ENCODE results near the gene STEEP1.

STEEP1 gene

DNA sequence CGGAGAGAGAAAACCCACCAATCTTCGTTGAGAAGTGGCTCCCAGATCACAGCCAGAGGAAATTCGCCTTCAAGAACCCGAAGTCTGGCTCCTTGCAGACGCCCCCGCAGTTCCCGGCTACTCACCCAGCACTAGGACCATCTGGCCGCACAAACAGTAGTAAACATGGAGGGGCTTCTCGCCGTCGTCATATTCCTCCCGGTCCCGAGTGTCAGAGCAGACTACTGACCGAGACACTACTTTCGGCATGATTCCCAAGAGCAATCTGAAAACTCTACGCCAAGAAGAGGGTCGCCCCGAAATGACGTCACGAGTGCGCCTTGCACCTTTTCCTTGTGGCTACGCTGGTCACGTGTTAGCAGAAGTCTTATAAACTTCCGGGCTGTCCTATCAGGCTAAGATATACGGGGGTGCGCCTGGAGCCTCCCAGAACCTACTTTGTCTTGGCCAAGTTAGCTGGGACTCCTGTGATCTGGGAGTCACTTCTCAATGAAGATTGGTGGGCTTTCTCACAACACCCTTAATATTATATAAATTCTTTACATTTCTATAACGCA lies at the start of gene STEEP1:
STEEP1 (minus strand) TSS at position 303 of the 557 bp plus-strand sequence; CDS start at position 249, 54 bp downstream.
- DNase-seq, result peak; percentile 86

DNA sequence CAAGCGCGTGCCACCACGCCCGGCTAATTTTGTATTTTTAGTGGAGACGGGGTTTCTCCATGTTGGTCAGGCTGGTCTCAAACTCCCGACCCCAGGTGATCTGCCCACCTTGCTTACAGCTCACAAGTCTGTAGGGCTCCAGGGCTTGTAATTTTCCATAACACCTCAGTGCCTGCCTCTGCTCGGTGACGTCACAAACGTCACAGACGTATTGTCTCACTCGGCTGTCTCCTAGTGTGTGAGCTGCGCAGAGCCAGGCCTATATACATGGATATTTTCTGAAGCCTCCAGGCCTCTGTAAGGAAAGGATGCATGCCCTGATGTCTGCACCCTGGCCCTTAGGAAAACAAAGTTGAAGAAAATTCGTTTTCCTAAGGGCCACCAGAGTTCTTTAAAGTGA lies 49.6 kb upstream of the STEEP1 start:
- no peak for DNase-seq

DNA sequence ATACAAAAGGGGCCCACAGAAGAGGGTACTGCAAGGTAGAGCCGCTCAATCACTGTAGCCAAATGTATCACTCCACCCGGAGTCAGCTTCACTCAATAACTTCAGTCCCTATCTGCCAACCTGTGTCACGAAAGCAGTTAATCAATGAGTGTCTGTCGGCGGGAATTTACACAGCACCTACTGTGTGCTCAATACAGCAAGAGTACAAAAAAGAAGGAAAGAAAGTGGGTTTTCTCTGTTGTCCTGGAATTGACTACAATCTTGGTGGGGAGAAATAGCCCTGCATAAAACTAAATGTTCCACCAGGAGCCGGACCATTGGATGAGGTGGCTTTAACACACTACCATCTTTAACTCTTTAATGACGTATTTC lies 41.8 kb upstream of the STEEP1 start:
- DNase-seq, result no peak

DNA sequence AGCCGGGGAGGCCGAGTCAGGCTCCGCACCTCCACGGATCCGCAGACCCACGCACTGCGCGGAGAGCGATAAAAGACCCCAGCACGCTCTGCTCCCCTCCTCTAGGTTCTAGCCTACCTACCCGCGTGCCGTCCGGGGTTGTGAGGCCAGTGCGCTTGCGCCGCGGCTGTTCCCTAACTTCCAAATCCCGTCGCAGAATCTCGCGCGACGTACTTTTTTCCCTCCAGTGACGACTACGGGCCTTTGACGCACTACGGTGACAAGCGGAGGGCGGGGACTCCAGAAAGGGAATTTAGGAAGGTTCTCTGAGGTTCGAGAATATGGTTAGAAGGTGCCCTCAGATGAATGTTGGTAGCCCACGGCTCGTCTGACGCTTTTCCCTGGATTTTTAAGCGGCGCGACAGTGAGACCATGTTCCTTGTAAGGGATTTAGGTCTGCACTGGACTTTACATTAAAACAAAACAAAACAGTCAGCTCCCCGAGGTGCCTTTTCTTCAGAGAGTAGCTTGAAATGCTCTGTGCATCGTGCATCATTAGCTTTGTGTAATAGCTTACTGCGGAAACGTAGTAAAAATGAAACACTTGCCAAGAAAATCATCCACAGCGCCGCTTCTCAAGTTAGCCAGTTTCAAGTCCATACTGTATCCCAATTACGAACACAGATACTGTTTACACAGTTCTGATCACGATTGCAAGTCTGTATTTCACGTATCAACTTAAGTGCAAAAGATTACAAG lies 41.2 kb upstream of the STEEP1 start, which contains the start of gene NKRF:
NKRF (minus strand) TSS at position 145 of the 738 bp plus-strand sequence.
- DNase-seq, result peak; percentile 93

DNA sequence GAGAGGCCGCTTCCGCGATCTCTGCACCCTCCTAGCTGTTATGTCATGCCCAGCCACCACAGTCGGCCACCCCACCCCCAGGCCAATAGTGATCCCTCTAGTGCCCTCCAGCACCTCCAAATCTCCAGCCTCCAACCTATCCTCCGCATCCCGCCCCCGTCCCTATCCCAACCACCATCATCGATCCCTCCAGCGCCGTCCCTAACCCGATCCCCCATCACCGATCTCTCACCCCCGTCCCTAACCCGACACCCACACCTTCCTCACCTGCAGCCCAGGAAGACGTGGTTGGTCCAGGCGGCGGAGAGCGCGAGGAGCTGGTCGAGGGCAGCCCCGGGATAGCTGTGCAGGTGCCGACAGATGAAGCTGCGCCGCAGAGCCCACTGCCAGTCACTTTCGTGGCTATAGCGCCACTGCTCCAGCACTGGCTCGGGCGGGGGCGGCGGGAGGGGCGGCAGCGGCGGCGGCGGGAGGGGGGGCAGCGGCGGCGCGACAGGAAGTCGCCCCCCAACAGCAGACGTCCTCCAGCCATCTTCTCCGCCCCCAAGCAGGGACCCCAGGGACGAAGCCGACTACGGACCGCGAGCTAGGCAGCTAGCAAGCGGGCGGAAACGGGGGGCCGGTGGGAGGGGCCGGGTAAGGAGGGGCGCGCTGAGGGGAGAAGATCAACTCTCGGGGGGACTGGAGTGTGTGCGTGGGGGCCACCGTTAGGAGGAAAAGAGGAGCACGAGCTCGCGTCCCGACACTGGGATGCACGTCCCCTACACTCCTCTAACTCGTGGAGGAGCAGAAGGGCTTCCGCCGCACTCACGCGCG lies 40.5 kb upstream of the STEEP1 start:
- peak; percentile 54 for DNase-seq

DNA sequence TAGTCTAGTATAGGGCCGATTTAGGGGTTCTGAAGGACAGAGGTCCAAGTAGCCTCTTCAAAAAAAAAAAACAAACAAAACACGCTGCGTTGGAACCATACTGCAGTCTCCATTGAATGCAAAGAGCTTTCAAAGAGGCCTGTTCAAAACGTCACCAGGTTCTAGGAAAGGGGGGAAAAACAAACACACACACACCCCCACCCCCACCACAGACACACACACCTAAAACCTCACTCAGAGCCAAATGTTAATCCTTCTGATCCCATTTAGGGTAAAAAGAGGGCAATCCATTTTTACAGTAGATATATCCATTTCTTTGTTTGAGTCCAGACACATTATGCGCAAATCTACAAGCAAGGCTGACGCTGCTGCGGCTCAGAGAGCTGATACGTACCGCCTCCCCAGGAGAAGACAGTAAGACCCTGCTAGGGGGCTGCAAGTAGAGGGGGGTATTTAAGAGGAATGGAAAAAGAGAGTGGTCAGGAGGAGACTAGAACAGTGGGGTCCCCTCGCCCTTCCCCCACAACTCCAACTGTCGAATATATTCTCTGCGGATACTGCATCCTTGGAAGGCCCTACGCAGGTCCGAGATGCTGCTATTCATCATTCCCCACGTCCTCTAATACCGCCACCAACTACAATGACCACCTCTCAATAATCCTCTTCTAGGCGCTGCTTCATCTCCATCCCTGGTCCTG lies 39.7 kb upstream of the STEEP1 start:
- DNase-seq, result peak; percentile 16

DNA sequence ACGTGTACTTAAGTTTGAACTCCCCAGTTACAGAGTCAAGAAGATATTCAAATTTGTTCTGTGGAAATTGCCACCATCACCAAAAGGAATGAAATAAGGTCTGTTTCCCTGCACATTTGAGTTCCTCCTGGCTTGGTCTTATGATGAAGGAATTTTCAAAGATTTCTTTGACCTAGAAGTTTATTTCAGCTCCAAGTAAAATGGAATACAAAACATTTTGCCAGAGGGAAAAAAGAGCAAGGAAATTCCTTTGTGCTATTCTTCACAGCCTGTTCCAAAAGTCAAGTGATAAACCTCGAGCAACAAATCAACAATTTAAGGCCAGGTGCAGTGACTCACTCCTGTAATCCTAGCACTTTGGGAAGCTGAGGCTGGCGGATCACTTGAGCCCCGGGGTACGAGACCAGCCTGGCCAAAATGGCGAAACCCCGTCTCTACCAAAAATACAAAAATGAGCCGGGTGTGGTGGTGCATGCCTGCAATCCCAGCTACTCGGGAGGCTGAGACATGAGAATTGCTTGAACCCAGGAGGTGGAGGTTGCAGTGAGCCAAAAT lies 37.6 kb upstream of the STEEP1 start:
- DNase-seq, result no peak

DNA sequence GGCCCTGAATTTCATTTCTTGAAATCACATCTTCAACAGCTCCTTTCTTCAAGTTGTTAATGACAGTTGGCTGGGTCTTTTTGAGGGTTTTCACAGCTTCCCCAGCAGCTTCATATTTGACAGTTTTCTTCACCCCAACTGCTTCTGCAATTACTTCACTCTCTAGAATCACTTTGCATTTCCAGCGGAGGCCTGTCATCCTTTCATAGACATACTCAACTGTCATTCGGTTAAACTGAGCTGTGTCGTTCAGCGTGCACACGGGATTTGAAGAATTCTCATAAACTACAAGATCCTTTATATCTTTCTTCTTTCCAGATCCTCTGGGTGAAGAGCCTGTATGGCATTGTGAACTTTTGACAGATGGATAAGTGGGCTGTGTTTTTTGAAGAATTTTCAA lies 24.6 kb upstream of the STEEP1 start:
- no peak for DNase-seq

DNA sequence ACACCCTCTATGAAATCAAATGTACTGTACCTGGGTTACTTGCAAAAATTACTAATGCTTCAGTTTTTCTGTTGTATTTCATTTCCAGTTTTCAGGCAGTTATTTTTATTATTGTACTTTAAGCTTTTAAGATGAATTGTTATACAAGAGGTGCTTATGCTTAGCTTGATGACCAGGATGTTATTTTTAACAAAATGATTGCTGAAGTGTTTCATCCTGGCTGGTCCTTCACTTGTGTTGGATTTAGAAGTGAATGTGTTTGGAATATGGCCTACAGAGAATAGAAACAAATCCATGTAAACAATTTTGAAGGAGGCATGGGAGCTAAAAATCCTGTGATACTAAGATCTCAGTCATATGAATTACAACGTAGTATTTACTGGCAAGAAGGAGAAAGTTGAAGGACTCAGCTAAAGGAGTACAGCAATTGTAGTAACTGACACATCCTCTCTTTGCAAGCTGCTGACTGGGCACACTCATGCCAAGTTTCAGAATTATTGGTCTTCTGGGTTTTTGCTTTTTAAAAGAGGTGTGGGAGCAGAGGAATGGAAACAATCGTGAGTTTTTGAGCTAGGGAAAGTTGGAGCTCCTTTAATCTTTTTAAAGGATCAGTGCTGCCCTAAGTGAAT lies 18.3 kb upstream of the STEEP1 start:
- DNase-seq, result no peak

DNA sequence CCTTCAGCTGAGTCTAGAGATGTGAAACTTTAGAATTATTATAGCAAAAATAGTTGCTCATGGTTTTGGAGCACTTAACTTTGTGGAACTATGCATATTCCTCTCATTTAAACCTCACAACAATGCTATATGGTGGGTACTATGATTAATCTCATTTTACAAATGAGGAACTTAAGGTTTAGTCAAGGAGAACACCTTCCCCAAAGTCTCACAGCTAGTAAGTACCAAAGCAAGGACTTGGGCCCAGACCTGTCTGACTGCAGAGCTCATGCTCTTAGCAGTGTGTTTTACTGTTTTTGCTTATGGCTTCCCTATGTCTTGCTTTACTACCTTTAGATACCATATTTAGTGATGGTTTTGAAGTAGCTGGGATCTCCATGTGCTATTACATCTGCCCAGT lies 14.2 kb upstream of the STEEP1 start:
- no peak for DNase-seq

DNA sequence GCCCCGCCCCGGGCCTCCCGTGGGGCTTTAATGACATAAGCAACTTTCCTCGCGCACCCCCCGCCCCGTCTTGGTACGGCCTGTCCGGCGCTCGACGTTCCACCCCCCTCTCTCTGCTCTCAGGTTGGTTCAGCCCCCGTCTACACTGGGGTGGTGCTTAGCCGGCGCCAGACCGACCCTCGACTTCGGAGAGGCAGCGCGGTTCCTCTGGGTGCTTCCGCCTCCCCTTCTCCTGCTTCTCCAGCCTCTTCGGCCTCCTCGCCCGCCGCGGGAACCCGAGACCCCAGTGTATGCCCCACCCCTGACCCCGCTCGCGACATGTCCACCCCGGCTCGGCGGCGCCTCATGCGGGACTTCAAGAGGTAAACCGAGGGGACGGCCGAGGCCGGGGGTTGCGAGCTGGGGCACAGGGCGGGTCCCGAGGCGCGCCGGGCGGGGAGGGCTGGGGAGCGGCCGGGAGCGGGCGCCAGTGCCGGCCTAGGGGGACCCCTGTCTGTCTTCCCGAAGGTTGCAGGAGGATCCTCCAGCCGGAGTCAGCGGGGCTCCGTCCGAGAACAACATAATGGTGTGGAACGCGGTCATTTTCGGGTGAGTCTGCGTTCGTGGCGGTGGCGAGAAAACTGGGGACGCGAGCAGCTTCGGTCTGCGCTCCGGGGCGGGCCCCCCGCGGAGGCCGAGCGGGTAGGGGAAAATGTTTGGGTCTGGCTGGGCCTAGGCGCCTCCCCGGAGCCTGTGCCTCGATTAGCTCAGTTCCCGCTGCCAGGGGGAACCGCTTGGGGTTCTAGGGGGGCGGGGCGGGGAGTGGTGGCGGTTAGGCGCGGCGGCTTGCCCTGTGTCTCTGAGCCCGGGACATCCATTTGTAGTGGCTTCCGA lies 9.4 kb upstream of the STEEP1 start, which contains the start of gene UBE2A:
UBE2A (plus strand) TSS at position 170 of the 873 bp plus-strand sequence; CDS start at position 319, 149 bp downstream.
- DNase-seq, result peak; percentile 92

DNA sequence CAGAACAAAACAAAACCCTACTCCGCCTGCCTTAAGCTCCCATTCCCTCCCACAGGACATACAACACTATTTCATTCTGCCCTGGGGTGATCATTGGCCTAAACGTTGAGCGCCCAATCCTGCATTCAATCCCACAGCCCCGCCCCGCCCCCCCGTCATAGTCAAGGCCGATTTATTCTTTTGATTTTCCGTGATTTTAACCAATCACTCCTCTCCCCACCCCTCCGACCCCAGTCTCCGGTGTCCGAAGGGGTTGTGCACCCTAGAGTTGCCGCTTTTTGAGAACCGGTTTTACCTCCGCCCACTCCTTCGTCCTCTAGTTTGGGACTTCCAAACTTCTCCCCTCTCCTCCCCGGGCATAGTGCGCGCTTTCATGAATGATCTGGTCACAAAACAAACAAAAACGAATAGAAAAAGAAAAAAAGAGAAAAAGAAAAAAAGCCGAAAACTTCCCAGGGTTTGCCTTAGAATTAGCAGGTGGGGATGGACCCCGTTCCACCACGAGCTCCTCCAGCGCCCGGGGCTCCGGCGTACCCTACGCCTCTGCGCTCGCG lies 8.7 kb upstream of the STEEP1 start:
- DNase-seq, result peak; percentile 6

DNA sequence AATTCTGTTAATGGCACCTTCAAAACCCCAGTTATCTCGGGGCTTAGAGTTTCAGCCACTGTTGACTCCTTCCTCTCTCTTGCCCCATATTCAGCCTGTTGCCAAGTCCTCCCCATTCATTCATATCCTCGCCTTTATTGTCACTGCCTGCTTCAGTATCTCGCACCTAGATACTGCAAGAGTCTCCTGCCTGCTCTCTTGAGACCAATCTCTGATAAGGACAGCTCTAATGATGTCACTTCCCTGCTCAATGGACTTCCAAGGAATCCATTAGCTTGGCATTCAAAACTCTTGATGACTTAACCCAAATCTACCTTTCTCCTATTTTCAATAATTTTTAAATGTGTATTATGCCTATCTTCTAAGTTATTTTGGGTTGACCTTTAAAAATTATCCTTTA lies 8.0 kb upstream of the STEEP1 start:
- DNase-seq, result no peak

DNA sequence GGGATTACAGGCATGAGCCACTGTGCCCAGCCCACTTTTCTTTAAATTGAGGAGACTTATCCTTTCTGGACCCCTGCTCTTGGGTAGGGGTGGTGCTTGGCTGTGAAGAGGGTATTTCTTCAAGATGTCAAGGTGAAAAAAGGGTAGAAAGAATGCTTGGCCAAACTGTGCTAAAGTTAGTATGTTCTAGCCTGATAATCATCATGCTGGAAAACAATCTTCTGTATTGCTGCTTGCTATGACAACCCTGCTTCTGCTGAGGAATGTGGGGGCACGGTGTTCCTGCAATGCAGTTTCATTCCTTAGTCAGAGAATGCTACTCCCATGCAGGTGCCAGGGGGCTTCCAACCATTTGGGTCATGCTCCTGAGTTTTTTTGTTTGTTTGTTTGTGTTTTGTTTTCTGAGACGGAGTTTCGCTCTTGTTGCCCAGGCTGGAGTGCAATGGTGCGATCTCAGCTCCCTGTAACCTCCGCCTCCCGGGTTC lies 5.2 kb upstream of the STEEP1 start:
- no peak for DNase-seq

DNA sequence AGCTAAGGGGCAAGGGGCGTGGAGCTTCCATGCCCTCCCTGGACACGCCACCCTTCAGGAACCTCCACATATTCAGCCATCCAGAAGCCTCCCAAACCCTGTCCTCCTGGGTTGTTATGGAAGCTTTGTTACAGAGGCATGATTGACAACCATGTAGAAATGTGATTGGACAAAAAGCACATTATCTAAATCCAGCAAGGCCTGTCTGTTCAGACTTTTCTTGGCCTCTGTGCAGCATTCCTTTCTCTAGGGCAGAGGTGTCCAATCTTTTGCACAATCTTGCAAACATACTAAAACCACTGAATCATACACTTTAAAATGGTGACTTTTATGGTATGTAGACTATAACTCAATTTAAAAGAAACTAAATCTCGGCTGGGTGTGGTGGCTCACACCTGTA lies 12.7 kb downstream of the STEEP1 start:
- no peak for DNase-seq

DNA sequence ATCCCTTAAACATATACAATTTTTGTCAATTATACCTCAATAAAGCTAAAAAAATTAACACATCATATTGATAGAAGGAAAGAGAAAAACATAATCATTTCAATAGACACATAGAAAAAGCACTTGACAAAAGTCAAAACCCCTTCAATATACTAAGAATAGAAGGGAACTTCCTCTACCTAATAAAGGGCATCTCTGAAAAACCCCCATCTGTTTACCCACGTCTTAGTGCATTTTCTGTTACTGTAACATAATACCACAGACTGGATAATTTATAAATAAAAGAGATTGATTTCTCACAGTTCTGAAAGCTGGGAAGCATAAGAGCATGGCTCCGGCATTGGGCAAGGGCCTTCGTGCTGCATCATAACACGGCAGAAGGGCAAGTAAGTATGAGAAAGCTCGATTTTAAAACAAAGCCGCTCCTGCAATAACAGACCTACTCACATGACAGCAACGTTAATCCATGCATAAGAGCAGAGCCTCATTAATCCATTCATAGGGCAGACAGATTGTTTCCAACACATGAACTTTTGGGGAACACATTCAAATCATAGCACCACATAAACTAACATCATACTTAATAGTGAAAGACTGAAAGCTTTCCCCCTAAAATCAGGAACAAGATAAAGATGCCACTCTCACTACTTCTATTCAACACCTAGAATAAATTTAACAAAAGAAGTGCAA lies 15.7 kb downstream of the STEEP1 start:
- DNase-seq, result no peak

DNA sequence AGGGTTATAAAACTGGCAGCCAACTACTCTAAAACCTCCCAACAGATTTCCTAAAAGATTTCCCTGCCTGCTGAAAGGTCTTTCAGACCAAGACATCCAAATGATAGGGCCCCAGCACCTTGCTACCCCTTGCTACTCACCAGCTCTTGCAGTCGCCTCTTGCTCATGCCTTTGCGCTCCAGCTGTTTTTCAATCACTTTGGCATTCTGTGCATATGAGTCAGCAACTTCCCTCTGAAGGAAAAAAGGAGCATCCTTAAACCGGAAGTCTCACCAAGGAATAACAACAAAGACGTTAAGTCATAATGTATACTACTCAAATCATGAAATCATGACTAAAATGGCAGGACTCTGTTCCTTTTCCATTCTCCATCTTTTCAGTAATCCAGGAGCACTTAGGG lies 24.0 kb downstream of the STEEP1 start:
- no peak for DNase-seq

DNA sequence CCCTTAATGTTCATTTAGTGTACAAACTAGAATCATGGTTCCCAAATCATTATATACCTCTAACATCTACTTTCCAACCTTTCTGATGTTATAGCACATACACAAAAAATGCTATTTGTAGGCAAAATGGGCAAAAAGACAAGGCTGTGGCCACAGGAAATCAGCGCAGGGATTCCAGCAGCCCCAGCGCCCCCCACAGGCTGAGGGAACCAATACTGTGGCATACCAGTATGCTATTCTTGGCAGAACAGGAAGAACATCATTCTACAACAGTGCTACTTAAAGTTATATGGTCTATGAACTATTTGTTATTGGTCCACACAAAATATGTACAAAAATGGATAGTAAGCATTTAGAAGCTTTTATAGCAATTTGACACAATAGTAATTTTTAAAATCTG lies 25.3 kb downstream of the STEEP1 start:
- DNase-seq, result peak; percentile 5

DNA sequence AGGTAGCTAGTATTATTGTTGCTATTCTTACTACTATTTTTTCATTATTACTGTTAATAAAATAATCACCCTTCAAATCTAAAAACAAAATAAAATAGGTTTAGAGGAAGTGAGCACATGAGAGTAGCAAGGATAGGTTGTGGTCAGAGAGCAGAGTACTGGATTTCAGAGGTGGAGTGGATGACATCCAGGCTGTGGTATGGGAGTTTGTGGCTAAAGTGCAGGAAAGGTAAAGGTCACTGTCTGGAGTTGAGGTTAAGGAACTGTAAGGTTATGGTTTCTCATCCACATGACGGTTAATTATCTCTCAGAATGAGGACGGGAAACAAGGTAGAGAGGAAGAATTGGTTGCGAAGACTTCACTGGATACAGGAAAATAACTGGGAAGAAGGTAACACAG lies 27.7 kb downstream of the STEEP1 start:
- DNase-seq, result no peak
